ENCODE data around the gene RGS9.

RGS9 gene

DNA sequence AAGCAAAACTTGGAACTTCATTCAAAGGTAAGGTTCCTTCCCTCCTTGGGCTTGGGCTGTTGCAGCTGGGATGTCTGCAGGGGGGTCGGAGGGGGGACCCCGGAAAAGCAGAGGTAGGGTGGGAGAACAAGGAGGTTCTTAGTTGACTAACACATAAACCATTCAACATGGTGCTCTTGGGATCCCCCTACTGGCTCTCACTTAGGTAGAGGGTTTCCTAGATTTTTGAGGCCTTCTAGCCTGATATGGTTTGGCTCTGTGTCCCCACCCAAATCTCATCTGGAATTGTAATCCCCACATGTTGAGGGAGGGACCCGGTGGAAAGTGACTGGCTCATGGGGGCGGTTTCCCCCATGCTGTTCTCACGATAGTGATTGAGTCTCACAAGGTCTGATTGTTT is 93.9 kb downstream of the RGS9 start:
- Histone ChIP-seq H3K4me3 (ENCODE audit: low read depth, low read length) (no peak overlapping the region), H3K27ac (no peak overlapping the region), H3K36me3 (replicated peaks) (no peaks in the 10 kb centered on the region), H3K27me3 (replicated peaks) (no peaks in the 10 kb centered on the region)
- TF ChIP-seq, protein P1, sequence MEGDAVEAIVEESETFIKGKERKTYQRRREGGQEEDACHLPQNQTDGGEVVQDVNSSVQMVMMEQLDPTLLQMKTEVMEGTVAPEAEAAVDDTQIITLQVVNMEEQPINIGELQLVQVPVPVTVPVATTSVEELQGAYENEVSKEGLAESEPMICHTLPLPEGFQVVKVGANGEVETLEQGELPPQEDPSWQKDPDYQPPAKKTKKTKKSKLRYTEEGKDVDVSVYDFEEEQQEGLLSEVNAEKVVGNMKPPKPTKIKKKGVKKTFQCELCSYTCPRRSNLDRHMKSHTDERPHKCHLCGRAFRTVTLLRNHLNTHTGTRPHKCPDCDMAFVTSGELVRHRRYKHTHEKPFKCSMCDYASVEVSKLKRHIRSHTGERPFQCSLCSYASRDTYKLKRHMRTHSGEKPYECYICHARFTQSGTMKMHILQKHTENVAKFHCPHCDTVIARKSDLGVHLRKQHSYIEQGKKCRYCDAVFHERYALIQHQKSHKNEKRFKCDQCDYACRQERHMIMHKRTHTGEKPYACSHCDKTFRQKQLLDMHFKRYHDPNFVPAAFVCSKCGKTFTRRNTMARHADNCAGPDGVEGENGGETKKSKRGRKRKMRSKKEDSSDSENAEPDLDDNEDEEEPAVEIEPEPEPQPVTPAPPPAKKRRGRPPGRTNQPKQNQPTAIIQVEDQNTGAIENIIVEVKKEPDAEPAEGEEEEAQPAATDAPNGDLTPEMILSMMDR (IDR thresholded peaks at IDR 0.05; ENCODE audit: low read depth, low read length, missing control alignments): peak; percentile 27
- in situ Hi-C loops (cut with HindIII; ENCODE audit: low pct_ligation_motif_present, low sequenced_read_pairs): no loop called here
- DNase-seq: no peak

DNA sequence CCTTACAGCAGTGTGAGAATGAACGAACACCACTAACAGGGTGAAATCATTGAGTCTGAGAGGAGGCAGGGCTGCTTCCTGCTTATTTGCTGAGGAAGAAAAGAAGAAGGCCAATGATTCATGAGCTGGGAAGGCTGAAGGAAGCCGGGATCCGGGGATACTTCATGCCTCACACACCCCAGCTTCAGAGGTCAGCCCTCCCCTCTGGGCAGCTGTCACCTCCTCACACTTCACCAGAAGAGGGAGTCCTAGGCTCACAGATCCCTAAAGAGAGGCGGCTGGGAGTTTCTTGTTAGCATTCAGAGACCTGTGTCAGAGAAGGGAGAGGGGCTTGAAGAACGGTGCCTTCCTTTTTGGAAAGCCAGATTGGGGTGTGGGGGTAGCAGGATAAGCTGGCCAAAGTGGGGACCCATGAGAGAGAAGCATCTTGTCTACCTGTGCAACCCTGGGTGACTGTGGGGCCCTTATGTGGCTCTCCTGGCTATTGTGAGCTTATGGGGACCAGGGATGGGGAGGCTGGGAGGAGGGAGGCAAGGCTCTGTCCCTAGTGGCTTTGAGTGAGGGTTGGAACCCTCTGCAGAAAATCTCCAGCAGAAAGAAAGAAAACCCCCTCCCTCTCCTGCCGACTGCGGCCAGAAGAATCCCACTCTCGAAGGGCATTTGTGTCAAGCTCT is 94.6 kb downstream of the RGS9 start:
- TF ChIP-seq, protein P1 (IDR thresholded peaks at IDR 0.05; ENCODE audit: low read depth, low read length, missing control alignments): peak; percentile 89
- H3K27ac ChIP-seq: no peak overlapping the region
- no peaks in the 10 kb centered on the region for H3K27me3 ChIP-seq (replicated peaks)

DNA sequence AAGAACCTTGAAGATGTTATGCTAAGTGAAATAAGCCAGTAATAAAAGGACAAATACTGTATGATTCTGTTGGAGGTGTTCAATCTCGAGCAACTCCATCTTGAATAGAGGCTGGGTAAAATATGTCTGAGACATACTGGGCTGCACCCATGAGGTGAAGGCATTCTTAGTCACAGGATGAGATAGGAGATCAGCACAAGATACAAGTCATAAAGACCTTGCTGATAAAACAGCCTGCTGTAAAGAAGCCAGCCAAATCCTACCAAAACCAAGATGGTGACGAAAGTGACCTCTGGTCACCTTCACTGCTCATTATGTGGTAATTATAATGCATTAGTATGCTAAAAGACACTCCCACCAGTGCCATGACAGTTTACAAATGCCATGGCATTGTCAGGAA is 98.1 kb downstream of the RGS9 start:
- H3K27ac ChIP-seq: no peak overlapping the region

More for the DNA sequence above, 94.6 kb downstream of the RGS9 start:
- in situ Hi-C loops (cut with HindIII; ENCODE audit: low pct_ligation_motif_present, low sequenced_read_pairs): no loop called here
- H3K4me3 ChIP-seq (ENCODE audit: low read depth, low read length): no peak overlapping the region
- peak; percentile 86 for DNase-seq
- no peaks in the 10 kb centered on the region for H3K36me3 ChIP-seq (replicated peaks)

DNA sequence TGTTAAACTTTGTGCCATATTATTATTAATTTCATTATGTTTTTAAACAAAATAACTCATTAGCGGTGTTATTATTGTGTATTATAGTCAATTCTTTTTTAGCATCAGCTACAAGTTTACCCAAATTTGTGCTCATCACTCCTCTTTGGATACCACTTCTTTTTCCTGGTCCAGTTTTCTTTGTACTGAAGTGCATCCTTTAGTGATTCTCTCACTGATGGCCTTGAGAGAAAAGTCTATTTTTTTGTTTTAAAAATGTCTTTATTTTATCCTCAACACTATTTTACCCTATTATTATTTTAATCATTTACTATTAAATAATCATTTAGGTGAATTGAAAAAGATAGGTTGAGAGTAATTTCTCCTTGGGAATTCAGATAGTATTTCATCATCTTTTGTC is 99.2 kb downstream of the RGS9 start:
- no peaks in the 10 kb centered on the region for H3K27me3 ChIP-seq (replicated peaks)

More for the DNA sequence above, 98.1 kb downstream of the RGS9 start:
- TF ChIP-seq, protein P1 (IDR thresholded peaks at IDR 0.05; ENCODE audit: low read depth, low read length, missing control alignments): no peak
- H3K4me3 ChIP-seq (ENCODE audit: low read depth, low read length): no peak overlapping the region
- DNase-seq: no peak
- in situ Hi-C loops (cut with HindIII; ENCODE audit: low pct_ligation_motif_present, low sequenced_read_pairs): no loop called here
- H3K36me3 ChIP-seq (replicated peaks): no peaks in the 10 kb centered on the region
- no peaks in the 10 kb centered on the region for H3K27me3 ChIP-seq (replicated peaks)

DNA sequence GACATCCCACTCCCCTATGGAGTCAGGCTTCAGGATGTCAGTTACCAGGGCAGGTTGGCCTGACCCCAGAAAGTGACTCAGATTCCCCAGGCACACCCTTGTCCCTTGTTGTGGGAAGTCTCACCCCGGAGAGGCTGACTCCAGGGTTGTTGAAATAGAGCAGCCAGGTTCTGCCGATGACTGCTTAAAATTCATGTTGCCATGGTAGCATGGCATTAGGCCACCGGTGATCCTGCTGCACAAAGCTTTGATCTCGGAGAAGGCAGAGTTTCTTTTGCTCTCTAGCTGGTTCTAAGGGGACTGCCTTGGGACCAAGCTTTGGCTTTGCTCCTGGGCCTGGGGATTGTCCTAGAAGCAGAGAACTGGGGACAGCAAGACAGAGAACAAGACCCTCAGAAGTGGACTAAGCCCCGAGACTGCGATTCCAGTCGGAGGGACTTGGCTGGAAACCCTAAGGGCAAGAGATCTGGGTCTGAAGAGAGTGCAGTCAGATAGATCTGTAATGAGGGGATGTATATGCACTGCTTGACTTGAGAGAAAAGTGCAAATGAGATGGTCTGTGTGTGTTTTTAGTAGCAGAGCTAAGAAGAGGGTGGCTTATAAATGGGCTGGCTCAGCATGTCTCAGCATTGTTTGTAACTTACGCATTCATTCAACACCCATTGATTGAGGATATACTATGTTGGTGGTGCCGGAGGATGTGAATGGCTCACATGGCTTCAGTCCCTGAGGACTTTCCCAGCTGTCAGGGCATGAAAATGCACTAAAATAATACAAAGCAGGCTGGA is 106.9 kb downstream of the RGS9 start:
- H3K4me3 ChIP-seq (ENCODE audit: low read depth, low read length): no peak overlapping the region
- TF ChIP-seq, protein P1 (IDR thresholded peaks at IDR 0.05; ENCODE audit: low read depth, low read length, missing control alignments): no peak
- no peaks in the 10 kb centered on the region for H3K27me3 ChIP-seq (replicated peaks)
- DNase-seq: no peak
- H3K27ac ChIP-seq: no peak overlapping the region
- in situ Hi-C loops (cut with HindIII; ENCODE audit: low pct_ligation_motif_present, low sequenced_read_pairs): no loop called here
- no peaks in the 10 kb centered on the region for H3K36me3 ChIP-seq (replicated peaks)

More for the DNA sequence above, 99.2 kb downstream of the RGS9 start:
- no peak overlapping the region for H3K4me3 ChIP-seq (ENCODE audit: low read depth, low read length)
- no peak overlapping the region for H3K27ac ChIP-seq
- DNase-seq: no peak
- TF ChIP-seq, protein P1 (IDR thresholded peaks at IDR 0.05; ENCODE audit: low read depth, low read length, missing control alignments): no peak
- in situ Hi-C loops (cut with HindIII; ENCODE audit: low pct_ligation_motif_present, low sequenced_read_pairs): no loop called here
- no peaks in the 10 kb centered on the region for H3K36me3 ChIP-seq (replicated peaks)
